Measurements from ENCODE around the gene STRIP1.
A peak's percentile ranks its signal among the peaks of the same experiment; 100 is the strongest.

STRIP1 gene

DNA sequence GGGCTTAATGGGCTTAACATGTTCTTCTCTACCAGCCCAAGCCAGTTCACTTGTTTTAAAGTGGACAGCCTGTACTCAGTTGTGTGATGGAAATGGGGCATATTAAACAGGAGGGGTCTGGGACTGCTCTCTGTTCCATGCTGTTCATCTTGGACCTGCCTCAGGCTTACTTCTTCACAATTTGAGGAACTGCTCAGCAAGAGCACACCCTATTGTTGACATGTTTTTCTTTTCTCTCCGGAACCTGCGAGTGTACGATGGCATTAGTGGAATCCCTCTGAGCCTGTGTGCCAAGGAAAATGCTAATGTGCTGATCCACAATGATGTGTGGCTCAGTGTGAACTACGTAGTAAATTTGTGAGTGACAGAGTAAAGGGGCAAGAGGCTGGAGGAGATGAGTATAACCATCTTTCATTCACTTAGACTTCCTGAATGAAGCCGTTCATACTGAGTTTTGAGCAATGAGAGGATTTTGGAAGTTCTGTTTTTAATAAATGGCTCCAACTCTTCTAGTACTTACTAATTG lies 43.0 kb upstream of the STRIP1 start:
- no peak overlapping the region for H3K27ac ChIP-seq
- TF ChIP-seq, protein P1, sequence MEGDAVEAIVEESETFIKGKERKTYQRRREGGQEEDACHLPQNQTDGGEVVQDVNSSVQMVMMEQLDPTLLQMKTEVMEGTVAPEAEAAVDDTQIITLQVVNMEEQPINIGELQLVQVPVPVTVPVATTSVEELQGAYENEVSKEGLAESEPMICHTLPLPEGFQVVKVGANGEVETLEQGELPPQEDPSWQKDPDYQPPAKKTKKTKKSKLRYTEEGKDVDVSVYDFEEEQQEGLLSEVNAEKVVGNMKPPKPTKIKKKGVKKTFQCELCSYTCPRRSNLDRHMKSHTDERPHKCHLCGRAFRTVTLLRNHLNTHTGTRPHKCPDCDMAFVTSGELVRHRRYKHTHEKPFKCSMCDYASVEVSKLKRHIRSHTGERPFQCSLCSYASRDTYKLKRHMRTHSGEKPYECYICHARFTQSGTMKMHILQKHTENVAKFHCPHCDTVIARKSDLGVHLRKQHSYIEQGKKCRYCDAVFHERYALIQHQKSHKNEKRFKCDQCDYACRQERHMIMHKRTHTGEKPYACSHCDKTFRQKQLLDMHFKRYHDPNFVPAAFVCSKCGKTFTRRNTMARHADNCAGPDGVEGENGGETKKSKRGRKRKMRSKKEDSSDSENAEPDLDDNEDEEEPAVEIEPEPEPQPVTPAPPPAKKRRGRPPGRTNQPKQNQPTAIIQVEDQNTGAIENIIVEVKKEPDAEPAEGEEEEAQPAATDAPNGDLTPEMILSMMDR (conservative IDR thresholded peaks at IDR 0.05): no peak

DNA sequence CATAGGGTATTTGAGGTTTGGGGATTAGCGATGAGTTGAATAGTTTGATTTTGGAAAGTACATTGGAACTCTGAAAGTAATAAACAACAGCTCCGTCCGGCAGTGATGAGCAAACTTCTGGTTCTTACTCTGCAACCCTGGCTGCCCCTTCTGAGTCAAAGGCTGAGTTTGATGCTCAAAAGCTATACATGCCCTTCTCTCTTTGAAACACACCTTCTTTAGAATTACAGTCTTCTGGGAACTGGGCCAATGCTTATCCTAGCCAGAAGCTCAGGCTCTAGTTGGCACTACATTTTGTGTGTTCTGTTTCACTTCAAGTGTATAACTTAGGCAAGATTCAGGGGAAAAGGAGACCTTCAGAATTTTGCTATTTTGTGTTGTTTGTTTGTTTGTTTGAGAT lies 40.5 kb upstream of the STRIP1 start:
- H3K27ac ChIP-seq: peak overlapping the region; percentile 10; the same call in 1 of the 2 replicates
- TF ChIP-seq, protein P1 (conservative IDR thresholded peaks at IDR 0.05): no peak

DNA sequence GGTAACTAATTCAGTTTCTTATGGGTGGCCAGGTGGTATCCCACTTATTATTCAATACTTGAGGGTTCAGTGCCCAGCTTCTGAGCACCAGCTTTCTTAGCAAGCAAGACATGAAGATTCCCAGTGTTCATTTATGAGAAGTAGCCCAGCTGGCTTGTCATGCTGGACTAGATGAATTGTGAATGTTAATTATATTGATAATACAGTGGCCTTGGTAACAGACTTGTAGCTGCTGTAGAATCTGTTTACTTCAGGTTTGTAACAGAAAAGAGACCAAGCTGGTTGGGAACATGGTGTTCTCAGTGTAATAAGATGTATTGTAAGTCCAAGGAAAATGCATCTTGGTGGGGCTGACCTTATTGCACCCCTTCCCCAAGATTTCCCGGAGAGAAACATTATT lies 39.8 kb upstream of the STRIP1 start:
- TF ChIP-seq, protein P1 (conservative IDR thresholded peaks at IDR 0.05): no peak
- H3K27ac ChIP-seq: no peak overlapping the region

DNA sequence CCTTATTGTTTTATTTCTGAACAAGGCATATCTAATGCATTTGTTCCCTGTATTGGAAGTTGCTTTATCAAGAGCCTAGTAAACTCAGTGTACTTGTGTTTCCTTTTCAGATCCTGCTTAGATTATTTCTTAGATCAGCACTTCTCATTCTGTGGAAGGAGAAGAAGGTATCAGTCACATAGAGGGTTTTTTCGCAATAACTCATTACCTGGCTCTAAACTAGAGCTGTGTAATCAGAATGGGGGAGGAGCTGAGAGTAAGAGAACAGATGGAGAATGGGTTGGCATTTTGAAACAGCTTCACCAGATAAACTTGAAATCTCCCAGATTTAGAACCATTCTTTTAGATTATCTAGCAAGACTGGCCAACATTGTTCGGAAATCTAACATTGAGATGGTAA lies 38.9 kb upstream of the STRIP1 start:
- TF ChIP-seq, protein P1 (conservative IDR thresholded peaks at IDR 0.05): no peak
- no peak overlapping the region for H3K27ac ChIP-seq

DNA sequence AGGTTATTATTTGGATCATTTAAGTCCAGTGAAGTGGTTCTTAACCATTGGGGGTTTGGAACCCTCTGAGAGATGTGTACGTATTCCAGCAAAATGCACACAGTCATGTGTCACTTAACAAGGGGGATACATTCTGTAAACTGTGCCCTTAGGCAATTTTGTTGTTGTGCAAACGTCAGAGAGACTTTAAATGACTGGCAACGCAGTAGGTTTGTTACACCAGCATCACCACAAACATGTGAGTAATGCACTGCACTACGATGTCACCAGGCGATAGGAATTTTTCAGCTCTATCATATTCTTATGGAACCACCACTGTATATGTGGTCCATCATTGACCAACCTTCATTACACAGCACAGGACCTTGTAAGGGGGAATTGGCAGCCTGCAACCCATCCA lies 37.9 kb upstream of the STRIP1 start:
- no peak overlapping the region for H3K27ac ChIP-seq
- TF ChIP-seq, protein P1 (conservative IDR thresholded peaks at IDR 0.05): no peak

DNA sequence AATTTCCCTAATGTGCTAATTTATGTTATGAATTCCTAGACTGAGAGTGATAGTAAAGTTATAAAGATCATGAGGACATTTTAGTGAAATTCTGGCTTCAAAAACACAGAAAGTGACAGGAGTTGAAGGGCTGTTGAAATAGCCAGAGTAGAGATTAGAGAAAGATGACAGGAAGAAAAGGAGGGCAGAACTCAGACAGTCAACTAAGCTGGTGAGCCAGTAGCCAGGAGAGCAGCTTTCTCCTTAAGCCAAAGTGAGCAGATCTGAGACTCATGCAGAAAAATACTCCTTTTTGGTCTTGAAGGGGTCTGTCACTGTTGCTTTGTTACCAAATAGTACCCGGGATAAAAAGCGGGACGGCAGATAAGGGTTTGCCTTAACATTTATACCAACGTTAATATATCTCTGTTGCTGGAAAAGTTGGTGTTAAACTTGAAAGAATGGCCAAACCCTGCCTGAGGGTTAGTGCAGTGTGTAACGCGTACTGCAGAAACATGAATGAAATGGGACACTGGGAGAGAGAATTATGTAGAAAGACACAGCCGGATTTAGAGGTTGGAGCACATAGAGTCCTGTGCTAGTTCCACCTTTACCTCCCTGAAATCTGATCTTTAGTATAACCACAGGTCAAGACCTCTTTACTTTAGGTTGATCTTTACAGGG lies 37.1 kb upstream of the STRIP1 start:
- TF ChIP-seq, protein P1 (conservative IDR thresholded peaks at IDR 0.05): no peak
- no peak overlapping the region for H3K27ac ChIP-seq

DNA sequence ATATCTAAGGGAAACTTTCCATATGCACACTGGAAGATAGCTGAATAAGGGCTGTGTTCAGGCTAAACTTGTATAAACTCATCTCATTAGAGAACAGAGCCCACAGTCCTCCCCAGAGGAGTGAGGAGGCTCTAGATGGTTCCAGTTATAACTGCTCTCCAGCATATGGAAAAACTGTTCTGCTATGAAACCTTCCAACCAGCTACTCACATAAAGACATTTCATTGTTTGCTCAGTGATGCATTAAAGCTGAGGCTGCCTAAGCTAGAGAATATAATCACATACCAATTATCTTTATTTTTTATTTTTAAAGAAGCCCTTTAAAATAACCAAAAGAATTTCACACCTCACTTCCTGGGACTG lies 36.6 kb upstream of the STRIP1 start:
- H3K27ac ChIP-seq: no peak overlapping the region
- TF ChIP-seq, protein P1 (conservative IDR thresholded peaks at IDR 0.05): no peak

Measured in VCaP (cell line).